ENCODE data around the gene PHACTR4.
"Not testable (repeated sequence)": the region's sequence is repeated elsewhere in the genome, so short reads cannot be mapped to it uniquely, and the experiment has no call there.

The PHACTR4 gene

DNA sequence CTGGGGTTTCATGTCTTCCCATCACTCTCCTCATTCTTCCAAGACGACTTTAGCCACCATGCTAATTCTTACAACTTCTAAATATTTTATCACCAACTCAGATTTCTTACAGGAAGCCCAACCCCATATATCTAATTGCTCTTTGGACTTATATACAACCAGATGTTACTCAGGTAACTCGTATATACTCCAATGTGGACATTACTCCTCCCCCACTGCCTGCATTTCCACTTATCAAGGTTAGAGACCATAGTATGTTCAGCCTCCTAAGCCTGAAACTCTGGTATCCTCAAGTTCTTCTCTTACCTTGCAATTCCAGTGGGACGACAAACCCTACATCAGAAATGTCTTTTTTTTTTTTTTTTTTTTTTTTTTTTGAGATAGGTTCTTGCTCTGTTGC, 133.6 kb downstream of the PHACTR4 start:
- DNase-seq (ENCODE audit: low read depth): no peak

DNA sequence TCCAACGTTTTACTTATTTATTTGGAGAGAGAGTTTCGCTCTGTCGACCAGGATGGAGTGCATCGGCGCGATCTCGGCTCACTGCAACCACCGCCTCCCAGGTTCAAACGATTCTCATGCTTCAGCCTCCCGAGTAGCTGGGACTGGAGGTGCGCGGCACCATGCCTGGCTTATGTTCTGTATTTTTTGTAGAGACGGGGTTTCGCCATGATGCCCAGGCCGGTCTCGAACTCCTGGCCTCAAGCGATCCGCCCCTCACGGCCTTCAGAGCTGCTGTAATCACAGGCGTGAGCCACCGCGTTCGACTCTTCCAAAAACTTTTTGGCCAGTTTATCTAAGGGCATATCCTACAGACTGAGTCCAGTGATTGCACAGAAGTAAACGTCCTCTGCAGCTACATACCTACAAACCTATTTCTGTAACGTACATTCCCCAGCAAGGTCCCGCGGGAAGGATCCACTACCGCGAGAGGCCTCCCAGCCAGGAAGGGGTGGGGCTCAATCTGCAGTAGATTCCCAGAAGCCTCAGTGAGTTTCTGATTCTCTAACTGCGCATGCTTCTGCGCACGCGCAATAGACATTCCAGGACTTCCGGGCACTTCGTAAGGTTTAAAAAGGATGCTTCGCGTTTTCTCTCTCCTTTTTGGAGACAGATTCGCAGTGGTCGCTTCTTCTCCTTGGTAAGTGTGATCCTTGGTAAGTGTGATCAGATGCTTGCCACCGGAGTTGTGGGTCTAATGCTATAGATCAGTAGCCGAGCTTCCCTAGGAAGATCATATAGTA, 136.1 kb downstream of the PHACTR4 start, which contains the start of gene RCC1:
TSS of gene RCC1 (plus strand) at position 638 of the 782 bp plus-strand sequence. CDS start 23,824 bp downstream, outside the sequence.
- peak; percentile 90 for DNase-seq (ENCODE audit: low read depth)

DNA sequence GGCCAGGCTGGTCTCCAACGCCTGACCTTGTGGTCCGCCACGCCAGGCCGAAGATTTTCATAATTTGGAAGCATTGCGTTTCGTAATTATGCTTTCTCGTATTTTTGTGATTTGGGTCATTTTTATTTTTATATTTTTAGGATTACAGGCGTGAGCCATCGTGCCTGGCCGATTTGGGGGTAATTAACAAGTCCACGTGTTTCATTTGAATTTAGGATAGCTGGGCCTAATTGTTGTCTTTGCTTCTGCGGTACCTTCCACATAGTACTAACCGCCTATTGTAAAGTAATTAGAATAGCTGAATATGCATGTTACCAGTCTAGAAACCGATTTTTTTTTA, 137.3 kb downstream of the PHACTR4 start:
- DNase-seq (ENCODE audit: low read depth): no peak

DNA sequence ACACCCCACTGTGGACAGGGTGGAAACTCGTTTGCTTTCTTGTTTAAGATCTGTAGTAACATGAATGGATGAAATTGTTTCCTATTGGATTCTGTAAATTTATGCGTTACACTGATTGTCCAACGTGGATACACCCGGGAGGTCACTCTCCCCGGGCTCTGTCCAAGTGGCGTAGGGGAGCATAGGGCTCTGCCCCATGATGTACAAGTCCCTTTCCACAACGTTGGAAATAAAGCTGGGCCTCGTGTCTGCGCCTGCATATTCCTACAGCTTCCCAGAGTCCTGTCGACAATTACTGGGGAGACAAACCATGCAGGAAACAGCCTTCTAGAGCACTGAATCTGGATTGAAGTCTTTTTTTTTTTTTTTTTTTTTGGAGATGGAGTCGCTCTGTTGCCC, 137.7 kb downstream of the PHACTR4 start:
- no peak for DNase-seq (ENCODE audit: low read depth)

DNA sequence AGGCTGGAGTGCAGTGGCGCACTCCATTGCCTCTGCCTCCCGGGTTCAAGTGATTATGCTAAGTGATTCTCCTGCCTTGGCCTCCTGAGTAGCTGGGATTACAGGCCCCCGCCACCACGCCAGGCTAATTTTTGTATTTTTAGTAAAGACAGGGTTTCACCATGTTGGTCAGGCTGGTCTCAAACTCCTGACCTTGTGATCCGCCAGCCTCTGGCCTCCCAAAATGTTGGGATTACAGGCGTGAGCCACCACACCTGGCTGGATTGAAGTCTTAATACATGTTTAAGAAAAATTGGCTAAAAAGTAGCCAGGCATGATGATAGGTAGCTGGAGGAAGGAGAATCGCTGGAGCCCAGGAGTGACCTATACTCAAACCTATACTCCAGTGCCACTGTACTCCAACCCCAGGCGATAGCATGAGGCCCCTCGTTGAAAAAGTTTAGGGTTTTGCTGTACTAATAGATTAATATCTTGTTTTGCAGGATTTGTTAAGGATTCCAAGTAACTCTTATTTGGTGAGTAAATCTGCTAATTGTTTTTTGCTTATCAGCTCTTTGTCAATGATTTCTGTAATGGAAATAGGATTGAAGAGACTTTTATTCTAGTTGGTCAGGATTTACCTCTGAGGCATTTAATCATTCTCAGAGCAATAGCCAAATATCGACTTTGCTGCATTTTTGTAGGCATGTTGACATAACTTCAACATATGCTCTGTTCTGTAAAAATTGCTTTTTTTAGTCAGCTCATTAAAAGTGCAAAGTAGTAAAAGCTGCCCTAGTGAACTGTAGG, 138.3 kb downstream of the PHACTR4 start:
- no peak for DNase-seq (ENCODE audit: low read depth)

DNA sequence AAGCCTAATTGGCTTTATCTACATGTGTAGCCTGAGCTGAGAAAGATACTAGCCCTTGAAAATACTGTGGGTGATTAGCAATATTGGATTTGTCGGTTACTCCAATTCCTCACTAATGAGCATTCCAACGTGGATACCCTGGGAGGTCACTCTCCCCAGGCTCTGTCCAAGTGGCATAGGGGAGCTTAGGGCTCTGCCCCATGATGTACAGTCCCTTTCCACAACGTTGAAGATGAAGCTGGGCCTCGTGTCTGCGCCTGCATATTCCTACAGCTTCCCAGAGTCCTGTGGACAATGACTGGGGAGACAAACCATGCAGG, 138.9 kb downstream of the PHACTR4 start:
- DNase-seq (ENCODE audit: low read depth): no peak

DNA sequence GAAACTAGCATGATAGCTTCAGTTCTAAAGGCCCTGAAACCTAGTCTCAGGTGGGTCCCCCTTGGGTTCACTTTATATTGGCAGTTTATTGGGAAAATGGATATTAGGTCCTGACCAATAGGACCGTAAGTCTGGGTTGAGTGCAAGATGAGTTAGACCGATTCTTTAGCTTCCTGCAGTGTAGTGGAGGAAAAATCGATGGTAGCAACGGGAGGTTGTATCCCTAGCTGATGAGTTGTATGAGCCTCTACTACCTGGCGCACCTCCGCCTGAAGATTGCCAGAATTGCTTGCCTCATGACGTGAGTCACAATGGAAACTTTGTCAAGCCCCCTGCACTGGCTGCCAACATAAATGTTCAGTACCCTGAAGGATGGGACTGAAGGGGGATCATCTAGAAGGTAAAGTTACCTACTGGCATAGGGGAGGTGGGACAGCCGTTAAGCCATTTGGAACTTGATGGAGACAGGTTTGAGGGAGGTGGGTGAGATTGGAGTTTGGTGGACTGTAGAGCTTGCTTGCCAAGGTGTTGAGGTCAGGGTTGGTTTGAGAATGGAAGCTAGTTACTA, 140.2 kb downstream of the PHACTR4 start:
- no peak for DNase-seq (ENCODE audit: low read depth)

DNA sequence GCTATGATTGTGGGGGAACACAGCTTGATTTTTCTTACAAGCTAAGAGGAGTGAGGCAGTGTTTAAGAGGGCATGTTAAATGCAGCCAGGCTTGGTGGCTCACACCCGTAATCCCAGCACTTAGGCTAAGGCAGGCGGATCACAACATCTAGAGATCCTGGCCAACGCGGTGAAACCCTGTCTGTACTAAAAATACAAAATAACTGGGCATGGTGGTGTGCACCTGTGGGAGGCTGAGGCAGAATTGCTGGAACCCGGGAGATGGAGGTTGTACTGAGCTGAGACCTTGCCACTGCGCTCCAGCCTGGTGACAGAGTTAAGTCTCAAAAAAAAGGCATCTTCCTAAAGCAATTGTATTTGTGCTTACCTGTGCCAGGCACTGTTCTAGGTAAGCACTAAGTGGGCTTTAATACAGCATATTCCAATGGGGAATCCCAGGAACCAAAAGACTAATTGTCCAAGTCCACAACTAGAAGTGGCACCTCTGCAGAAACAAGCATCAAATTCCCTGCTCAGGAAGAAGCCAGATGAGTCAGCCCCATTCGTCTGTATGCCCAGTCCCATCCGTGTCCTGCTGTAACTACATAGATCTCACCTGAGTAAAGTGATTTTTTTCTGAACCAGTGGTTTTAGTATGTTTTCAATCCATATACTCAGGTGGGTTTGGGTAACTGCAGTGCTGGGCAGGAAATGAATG, 140.9 kb downstream of the PHACTR4 start:
- no peak for DNase-seq (ENCODE audit: low read depth)

DNA sequence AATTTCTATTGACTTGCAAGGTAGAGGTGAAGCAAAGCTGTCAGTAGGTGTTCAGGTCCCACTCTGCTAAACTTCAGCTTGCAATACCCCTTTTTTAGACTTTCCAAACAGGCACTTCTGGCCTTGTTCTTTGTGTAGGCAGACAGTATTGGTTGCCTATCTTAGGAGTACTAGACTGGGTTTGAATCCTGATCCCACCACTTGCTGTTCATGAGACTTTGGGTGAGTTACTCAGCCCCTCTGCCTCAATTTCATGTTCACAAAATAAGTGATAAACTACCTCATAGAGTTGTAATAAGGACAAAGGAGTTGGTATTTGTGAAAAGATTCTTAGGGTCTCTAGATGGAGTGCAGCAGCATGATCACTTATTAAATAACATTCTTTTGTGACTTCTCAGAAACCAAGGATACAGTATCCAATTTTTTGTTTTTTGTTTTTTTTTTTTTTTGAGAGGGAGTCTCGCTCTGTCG, 141.5 kb downstream of the PHACTR4 start:
- no peak for DNase-seq (ENCODE audit: low read depth)

DNA sequence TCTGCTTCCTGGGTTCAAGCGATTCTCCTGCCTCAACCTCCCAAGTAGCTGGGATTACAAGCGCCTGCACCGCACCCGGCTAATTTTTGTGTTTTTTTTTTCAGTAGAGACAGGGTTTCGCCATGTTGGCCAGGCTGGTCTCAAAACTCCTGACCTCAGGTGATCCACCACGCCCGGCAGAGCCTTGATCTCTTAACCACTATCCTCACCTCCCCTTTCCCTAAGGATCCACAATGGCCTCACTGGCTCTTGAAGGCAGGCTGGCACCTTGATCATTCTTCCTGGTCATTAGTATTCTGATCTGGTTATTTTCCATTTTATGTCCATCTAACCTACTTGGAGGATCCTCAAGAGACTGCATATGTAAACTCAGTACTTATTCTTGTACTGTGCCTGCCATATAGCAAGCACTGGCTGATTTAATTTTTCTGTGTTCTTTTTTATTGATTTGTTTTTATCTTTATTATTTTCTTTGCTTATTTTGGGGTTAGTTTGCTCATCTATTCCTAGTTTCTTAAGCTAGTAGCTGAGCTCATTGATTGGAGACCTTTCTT, 142.6 kb downstream of the PHACTR4 start:
- no peak for DNase-seq (ENCODE audit: low read depth)

DNA sequence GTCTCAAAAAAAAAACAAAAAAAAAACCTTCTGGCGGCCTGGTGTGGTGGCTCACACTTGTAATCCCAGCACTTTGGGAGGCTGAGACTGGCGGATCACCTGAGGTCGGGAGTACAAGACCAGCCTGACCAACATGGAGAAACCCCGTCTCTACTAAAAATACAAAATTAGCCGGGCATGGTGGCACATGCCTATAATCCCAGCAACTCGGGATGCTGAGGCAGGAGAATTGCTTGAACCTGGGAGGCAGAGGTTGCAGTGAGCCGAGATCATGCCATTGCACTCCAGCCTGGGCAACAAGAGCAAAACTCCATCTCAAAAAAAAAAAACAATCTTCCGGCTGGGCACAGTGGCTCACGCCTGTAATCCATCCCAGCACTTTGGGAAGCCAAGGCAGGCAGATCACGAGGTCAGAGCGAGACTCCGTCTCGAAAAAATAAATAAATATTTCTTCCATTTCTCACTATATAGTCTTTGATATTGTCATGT, 144.9 kb downstream of the PHACTR4 start:
- DNase-seq (ENCODE audit: low read depth): not testable (repeated sequence)

DNA sequence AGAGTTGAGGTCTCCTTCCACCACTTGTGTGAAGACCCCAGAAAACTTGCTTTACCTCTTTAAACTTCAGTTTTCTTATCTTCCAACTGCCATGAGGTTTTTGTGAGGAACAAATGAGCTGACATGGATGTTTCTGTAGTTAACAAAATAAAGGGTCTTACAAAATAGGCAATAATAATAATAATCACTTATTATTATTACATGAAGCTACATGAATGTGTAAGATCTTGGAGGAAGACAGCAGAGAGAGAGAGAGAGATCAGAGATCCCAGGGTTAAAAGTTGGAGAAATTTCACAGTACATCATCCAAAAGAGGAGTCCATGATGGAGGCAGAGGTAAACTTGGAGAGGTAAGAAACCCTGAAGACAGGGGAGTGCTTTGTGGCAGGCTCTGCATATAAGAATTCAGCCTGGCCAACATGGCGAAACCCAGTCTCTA, 147.0 kb downstream of the PHACTR4 start:
- DNase-seq (ENCODE audit: low read depth): no peak

DNA sequence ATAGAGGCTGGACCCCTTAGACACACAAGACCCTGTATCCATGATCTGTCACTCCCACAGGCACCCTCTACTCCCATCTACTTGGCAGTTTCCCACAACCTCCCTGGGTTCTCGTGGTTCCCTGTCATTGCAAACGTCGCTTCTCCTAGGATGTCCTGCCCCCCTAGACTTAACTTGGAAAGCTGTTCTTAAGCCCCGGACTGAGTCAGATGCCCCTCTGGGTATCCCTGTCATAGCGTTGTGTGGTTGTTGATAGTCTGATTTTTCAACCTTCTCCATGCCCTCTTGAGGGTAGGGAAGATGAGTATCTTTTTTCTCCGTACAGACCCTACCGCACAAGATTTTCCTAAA, 148.1 kb downstream of the PHACTR4 start:
- DNase-seq (ENCODE audit: low read depth): no peak

DNA sequence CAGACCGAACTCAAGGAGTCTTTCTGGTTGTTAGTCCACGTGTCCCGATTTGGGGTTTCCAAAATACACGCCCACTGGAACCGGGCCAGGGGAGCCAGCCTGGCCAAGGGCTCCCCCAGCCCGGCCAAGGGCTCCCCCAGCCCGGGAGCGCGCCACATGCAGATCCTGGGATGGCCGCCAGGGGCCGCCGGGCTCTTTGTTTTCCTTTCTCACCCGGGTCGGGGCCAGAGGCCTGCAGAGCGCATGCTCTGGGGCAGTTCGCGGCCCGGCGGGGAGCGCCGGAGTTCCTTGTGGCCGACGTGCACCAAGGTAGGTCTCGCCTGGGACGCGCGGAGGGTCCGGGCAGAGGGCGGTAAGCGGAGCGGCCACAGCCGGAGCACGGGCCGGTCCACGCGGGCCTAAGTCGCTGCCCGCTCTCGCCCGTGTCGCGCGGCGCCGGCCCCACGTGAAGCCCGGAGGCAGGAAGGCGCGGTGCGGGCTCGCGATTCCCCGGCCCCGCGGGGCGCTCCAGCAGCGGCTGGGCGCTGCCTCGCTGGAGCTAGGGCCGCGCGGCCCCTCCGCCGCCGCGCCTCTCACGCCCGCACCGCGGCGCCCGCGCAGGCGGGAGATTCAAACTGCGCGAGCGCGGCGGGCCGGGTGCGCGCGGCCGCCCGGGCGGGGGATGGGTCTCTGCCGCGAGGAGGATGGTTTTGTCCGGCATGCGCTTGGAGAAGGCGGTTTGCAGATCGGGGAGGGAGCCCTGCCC, 148.6 kb downstream of the PHACTR4 start:
- peak; percentile 81 for DNase-seq (ENCODE audit: low read depth)

DNA sequence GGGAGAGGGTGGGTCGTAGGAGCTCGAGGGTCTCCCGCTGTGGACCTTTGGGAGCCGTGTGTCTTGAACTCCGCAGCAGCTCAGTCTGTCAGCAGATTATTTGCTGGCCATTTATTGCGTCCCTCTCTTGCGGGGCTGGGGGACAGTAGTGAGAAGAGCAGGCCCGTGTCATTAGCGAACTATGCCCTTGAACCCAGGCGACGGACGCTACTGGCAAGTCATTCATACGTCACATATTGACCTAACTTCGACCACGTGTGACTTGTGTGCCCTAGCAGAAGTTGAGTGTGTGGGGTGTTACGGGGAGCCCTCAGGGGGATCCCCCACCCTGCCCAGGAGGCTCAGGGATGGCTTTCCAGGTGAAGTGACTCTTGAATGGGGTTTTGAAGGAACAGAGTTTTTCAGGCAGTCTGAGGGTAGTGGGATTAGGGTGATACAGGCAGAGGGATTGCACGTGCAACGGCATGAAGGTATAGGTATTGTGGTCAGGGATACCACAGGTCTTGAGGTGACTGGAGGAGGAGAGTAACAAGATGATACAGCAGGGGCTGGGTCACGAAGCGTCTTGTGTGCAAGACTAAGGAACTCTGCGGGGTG, 149.3 kb downstream of the PHACTR4 start:
- no peak for DNase-seq (ENCODE audit: low read depth)

DNA sequence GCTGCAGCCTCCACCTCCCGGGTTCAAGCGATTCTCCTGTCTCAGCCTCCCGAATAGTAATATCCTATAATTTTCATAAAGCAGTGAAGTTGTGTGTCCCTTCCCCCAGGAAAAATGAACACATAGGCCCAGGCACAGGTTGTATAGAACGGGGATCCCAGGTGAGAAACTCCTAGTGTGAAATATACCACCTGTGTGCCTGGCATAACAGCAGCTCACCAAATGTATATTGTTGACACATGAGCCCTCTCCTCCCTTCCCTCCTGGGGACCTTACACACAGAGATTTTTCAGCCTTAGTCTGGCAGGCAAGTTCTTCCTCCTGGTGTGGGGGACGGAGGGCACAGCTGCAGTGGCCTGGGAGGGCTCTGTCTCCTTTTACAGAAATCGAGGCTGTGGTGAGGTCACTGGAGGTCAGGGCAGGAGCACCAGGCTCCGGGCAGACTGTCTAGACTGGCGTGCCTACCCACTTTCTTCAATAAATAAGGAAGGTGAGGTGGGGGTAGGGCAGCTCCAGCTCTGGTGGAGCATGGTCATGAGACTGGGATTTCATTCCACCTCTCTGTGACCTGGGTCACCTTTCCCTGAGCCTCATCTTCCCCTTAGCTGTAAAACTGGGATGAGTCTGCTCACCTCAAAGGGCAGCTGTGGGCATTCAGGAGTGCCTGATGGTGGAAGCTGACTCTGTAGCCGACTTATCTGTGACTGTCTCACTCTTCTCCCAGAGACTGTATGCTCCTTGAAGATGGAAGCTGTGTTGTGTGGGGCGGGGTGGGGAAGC, 150.6 kb downstream of the PHACTR4 start:
- no peak for DNase-seq (ENCODE audit: low read depth)

DNA sequence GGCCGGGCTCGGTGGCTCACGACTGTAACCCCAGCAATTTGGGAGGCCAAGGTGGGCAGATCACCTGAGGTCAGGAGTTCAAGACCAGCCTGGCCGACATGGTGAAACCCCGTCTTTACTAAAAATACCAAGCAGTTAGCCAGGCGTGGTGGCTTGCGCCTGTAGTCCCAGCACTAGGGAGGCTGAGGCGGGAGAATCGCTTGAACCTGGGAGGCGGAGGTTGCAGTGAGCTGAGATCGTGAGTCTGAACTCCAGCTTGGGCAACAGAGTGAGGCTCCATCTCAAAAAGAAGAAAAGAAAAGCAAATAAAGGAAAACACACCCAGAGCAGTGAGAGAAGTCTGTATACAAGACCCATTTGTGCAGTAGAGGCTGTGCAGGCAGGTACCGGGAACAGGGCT, 151.3 kb downstream of the PHACTR4 start:
- DNase-seq (ENCODE audit: low read depth): not testable (repeated sequence)

DNA sequence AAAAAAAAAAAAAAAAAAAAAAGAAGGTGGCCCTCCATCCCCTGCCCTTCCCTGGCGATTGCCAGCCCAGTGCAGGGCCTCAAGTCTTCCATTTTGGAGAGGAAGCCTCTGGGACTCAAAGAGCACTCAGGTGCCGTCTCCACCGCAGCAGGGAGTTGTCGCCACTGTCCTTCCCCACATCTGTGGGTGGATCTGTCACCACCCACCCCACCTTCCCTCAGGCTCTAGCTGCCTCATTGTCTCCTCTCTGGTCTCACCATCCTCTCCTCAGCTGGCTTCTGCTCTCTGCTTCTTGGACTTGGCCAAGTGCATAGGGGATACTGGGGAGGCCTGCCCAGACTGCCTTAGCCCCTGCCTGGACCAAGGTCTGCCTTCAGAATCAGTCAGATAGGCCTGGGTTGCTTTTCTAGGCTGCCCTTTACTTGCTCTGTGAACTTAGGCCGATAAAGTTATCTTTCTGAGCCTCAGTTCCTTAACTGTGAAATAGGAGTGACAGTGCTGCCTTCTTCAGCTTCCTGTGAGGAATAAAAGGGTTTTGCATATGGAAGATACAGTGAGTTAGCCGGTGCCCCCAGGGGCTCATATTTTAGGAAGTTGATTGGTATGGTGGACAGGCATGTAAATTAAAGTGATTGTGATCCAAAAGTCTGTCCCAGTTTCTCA, 152.1 kb downstream of the PHACTR4 start:
- no peak for DNase-seq (ENCODE audit: low read depth)

DNA sequence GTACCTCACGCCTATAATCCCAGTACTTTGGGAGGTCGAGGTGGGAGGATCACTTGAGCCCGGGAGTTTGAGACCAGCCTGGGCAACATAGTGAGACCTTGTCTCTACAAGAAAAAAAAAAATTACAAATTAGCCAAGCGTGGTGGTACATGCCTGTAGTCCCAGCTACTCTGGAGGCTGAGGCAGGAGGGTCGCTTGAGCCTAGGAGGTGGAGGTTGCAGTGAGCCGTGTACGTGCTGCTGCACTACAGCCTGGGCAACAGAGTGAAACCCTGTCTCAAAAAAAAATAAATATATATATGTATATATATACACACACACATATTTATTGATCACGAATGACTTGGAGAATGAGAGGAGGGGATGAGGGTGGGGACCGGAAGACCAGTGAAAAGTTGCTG, 153.0 kb downstream of the PHACTR4 start:
- DNase-seq (ENCODE audit: low read depth): not testable (repeated sequence)
